Activated T-cell treated with anti-CD3 and anti-CD28 coated beads, Interleukin-2, amount 50 U/mL, for 72 hours (primary cell): ENCODE data around the gene IPPK. TPM values are rescaled to one million over a fixed set of nuclear protein-coding genes. Genes with fewer than 3 reads are reported as not detected.
A peak's percentile ranks its signal among the peaks of the same experiment; 100 is the strongest.

ENCODE experiments used
- ATAC-seq, 2 donors: fragments of 150-1000 bp; cut with Tn5 transposase; replicated peaks in 1 of 2; 2 replicates each; pipeline ENCODE4 v1.10.0; 2021; ENCODE audit warnings: moderate library complexity in 2 of 2, mild to moderate bottlenecking in 1 of 2
- DNase-seq, 2 donors: peaks; one replicate each; pipeline ENCODE4 v3.0.0; 2021 to 2022; ENCODE audit warnings: mixed read lengths in 1 of 2
- H3K27ac Mint-ChIP-seq: one replicate; pipeline ENCODE4 v1.8.0; 2022; ENCODE audit warnings: mild to moderate bottlenecking, moderate library complexity, mixed read lengths
- H3K27me3 Mint-ChIP-seq: one replicate; pipeline ENCODE4 v1.8.0; 2022; ENCODE audit warnings: low read depth, mixed read lengths
- H3K36me3 Mint-ChIP-seq, 2 donors: one replicate each; pipeline ENCODE4 v1.8.0; 2022; ENCODE audit warnings: mixed read lengths in 2 of 2, mild to moderate bottlenecking in 1 of 2; ENCODE audit not compliant: insufficient read depth in 2 of 2
- H3K4me1 Mint-ChIP-seq: one replicate; pipeline ENCODE4 v1.8.0; 2022; ENCODE audit warnings: low read depth, mixed read lengths
- H3K4me3 Mint-ChIP-seq, 2 donors: one replicate each; pipeline ENCODE4 v1.8.0; 2022; ENCODE audit warnings: mild to moderate bottlenecking in 2 of 2, mixed read lengths in 2 of 2, moderate library complexity in 2 of 2
- H3K9me3 Mint-ChIP-seq, 2 donors: one replicate each; pipeline ENCODE4 v1.8.0; 2022; ENCODE audit warnings: mixed read lengths in 2 of 2
- total RNA-seq, 2 donors: library from RNA; stranded (reverse); gene quantifications; one replicate each; pipeline ENCODE4 v1.2.3, GENCODE V29; 2022

The IPPK gene
- total RNA-seq, 2 donors from 2014 or later = 12.2 to 14.9 TPM

GRCh38 chr9:92679413-92680165 lies 9.7 kb upstream of the IPPK start:
- Mint-ChIP-seq H3K4me1 (no peaks in the 10 kb centered on the region), H3K9me3 (no peaks in the 10 kb centered on the region), H3K36me3 (no peaks in the 10 kb centered on the region), H3K27me3 (no peaks in the 10 kb centered on the region), H3K27ac (no peak overlapping the region), H3K4me3 (no peak overlapping the region)
- ATAC-seq (no peak), DNase-seq (no peak)

DNA sequence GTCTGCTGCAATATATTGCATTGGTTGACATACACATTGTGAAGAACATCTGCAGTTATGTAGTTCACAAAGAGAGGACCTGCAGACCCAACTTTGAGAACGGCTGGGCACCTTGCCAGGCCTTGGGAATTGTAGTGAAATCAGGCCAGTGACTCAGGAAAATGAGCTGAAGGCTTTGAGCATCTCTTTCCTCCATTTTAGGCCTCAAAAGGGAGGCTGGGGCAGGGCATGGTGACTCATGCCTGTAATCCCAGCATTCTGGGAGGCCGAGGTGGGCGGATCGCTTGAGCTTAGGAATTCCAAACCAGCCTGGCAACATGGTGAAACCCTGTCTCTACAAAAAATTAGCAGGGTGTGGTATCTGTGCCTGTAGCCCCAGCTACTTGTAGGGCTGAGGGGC lies 1.4 kb upstream of the IPPK start:
- no peak for DNase-seq
- no peak for ATAC-seq
- peaks cover 0 to 5% of the 10 kb centered on the region in 2 donors for H3K36me3 Mint-ChIP-seq
- no peak overlapping the region for H3K27ac Mint-ChIP-seq
- H3K4me1 Mint-ChIP-seq = peaks cover 34% of the 10 kb centered on the region
- H3K9me3 Mint-ChIP-seq = no peaks in the 10 kb centered on the region
- H3K27me3 Mint-ChIP-seq = no peaks in the 10 kb centered on the region
- H3K4me3 Mint-ChIP-seq = peak overlapping the region; percentile 71 to 84

DNA sequence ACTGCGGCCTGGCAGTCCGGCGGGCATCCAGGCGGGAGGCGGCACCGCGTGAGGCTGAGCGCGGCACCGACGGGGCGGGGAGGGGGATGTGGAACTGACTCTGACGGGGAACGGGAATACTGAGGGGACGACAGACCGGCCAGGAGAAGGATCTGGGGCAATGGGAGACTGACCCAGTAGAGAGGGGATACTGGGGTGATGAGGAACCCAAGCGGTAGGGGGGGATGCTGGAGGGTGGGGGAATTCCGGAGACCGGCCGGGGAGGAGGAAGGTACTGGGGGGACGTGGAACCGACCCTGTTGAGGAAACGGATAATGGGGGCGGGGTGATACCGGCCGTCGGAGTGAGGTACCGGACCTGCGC lies 423 bp downstream of the IPPK start:
- Mint-ChIP-seq H3K9me3 (no peaks in the 10 kb centered on the region), H3K36me3 (peaks cover 0 to 5% of the 10 kb centered on the region in 2 donors), H3K4me3 (peak overlapping the region; percentile 71 to 84), H3K27ac (no peak overlapping the region), H3K4me1 (peaks cover 49% of the 10 kb centered on the region), H3K27me3 (no peaks in the 10 kb centered on the region)
- ATAC-seq = peak in 1 of 2 donors; percentile 18
- DNase-seq = peak; percentile 34 to 50

GRCh38 chr9:92668746-92669526 lies 995 bp downstream of the IPPK start:
- peaks cover 0 to 5% of the 10 kb centered on the region in 2 donors for H3K36me3 Mint-ChIP-seq
- H3K4me3 Mint-ChIP-seq = peak overlapping the region; percentile 71 to 84
- DNase-seq (peak; percentile 23 to 24), ATAC-seq (no peak)
- no peaks in the 10 kb centered on the region for H3K9me3 Mint-ChIP-seq
- no peaks in the 10 kb centered on the region for H3K27me3 Mint-ChIP-seq
- peaks cover 55% of the 10 kb centered on the region for H3K4me1 Mint-ChIP-seq
- peak overlapping the region; percentile 3 for H3K27ac Mint-ChIP-seq

DNA sequence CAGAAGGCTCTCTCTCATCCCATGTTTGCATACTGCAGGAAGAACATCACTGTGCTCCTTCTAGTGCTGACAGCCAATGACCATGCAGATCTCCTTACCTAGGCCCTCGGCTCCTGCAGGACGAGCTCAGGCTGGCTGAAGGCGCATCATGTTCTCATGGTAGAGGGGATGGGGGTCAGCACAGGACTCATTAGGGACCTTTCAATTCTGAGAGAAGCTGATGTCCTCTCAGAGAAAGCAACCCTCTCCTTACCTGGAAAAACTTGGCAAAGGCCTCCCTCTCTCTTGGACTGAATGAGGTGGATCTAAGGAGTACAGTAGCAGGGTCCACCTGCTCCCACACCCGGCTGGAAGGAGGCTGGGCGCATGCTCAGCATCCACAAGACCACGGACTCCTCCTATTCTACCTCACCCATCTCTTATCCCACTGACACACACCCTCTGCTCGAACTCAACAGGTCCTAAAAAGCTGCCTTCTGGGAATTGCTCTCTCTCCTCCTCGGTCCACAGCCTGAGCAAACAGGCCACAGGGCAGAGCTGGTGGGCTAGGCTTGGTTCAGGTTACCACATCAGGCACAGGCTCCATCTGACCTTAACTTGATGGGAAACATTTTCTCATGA lies 2.9 kb downstream of the IPPK start:
- Mint-ChIP-seq H3K36me3 (peaks cover 0 to 4% of the 10 kb centered on the region in 2 donors), H3K27me3 (no peaks in the 10 kb centered on the region), H3K4me1 (peaks cover 66% of the 10 kb centered on the region), H3K27ac (peak overlapping the region; percentile 6), H3K4me3 (peak overlapping the region in 1 of 2 donors; percentile 40), H3K9me3 (no peaks in the 10 kb centered on the region)
- ATAC-seq (no peak), DNase-seq (no peak)

DNA sequence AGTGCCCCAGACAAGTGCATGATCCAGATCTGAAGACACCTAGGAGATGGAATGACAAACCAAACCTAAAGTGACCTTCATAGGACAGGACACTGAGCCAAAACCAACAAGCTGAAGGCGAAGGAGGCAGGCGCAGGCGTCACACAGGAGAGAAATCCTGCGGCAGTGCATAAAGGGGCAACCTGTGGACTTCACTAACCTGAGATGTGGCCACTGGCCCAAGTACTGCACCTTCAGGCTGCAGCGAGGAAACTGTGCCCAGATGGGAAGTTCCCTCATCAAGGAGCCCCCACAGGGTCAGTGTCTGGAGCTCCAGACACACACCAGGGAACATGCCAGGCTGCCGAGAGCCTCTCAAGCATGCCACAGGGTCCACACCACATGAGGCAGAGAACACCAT lies 3.7 kb downstream of the IPPK start:
- H3K36me3 Mint-ChIP-seq = peaks cover 0 to 4% of the 10 kb centered on the region in 2 donors
- H3K27ac Mint-ChIP-seq = peak overlapping the region; percentile 40
- peaks cover 66% of the 10 kb centered on the region for H3K4me1 Mint-ChIP-seq
- DNase-seq = no peak
- H3K27me3 Mint-ChIP-seq = no peaks in the 10 kb centered on the region
- ATAC-seq = no peak
- H3K4me3 Mint-ChIP-seq = no peak overlapping the region
- no peaks in the 10 kb centered on the region for H3K9me3 Mint-ChIP-seq

DNA sequence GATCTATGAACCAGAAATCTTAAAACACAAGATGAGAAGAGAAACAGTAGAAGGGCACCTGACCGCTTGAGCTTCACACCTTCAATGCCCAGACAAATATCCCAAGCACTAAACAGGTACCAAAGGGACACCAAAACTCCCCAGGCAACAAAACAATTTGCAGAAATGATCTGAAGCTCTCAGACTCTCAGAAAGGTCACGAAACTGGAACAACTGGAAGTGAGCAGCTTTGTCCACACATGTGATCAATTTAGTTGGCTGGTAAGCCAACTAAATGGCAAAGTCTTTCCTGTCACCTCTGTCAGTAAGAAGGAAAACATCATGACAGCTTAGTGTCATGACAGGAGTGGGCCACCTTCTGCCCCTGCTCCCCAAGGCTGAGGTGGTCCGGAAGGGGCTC lies 4.1 kb downstream of the IPPK start:
- Mint-ChIP-seq H3K4me1 (peaks cover 64% of the 10 kb centered on the region), H3K36me3 (peaks cover 0 to 4% of the 10 kb centered on the region in 2 donors), H3K27me3 (no peaks in the 10 kb centered on the region), H3K27ac (peak overlapping the region; percentile 40), H3K4me3 (peak overlapping the region in 1 of 2 donors; percentile 15), H3K9me3 (no peaks in the 10 kb centered on the region)
- DNase-seq = no peak
- ATAC-seq = no peak

DNA sequence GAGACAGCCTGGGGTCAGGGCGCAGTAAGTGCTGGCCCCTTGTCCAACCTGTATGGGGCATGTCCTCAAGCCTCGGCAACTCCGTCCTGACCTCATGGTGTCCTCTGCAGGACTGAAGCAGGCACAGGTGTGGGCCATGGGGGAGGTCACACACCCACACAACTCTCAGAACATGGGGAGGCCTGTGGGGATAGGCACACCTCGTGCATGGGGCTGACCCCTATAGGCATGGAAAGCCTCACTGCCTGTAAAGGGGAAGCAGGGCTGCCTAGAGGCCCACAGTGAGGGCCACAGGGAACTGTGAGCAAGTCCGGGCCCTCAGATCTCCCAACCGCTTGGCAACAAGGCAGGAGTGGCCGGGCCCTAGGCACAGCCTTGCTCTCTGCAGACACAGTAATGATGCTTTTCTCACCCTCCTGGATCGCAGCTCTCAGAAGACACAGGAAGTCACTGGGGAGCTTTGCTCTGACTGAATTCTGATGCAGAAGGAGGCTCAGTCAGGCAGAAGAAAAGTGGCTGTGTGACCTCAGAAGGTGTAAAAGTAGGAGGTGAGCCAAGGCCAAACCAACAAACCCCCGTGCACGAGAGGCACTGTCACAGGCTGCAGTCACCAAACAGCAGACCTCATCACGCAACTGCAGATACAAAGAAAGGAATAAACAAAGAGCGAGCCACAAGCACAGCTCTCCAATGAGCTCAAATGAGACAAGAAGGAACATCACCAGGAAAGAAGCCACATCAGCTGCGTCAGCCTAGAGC lies 5.4 kb downstream of the IPPK start:
- Mint-ChIP-seq H3K4me3 (peak overlapping the region; percentile 60 to 64), H3K27ac (peak overlapping the region; percentile 35), H3K36me3 (peaks cover 0 to 4% of the 10 kb centered on the region in 2 donors), H3K9me3 (no peaks in the 10 kb centered on the region), H3K4me1 (peaks cover 64% of the 10 kb centered on the region), H3K27me3 (no peaks in the 10 kb centered on the region)
- ATAC-seq (peak; percentile 75 to 77), DNase-seq (peak; percentile 48 to 58)

DNA sequence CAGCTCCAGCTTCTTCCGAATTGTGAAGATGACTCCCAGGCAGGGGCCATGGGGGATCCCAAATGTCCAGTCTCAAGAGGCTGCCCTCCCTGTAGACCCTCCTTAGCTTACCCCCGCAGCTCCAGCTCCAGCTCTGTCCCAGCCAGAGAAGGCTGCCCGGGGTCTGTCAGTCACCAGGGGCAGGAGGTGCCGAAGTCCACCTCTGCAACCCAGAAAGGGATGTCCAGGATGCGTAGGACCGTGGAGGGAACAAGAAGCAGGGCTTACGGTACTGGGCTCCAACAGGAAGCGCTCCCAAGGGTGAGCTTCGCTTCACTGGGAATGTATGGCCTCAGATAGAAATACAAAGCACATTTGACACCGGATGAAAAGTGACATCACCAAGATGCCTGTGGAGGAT lies 6.0 kb downstream of the IPPK start:
- Mint-ChIP-seq H3K36me3 (peaks cover 0 to 4% of the 10 kb centered on the region in 2 donors), H3K4me1 (peaks cover 61% of the 10 kb centered on the region), H3K4me3 (no peak overlapping the region), H3K9me3 (no peaks in the 10 kb centered on the region), H3K27me3 (no peaks in the 10 kb centered on the region), H3K27ac (no peak overlapping the region)
- ATAC-seq (no peak), DNase-seq (no peak)

- H3K36me3 Mint-ChIP-seq = peaks cover 0 to 9% of the 10 kb centered on the region in 2 donors
- no peak for DNase-seq
- ATAC-seq = no peak
- peaks cover 53% of the 10 kb centered on the region for H3K4me1 Mint-ChIP-seq
- H3K27me3 Mint-ChIP-seq = no peaks in the 10 kb centered on the region
- peak overlapping the region; percentile 53 for H3K27ac Mint-ChIP-seq
- H3K9me3 Mint-ChIP-seq = no peaks in the 10 kb centered on the region
- H3K4me3 Mint-ChIP-seq = no peak overlapping the region
Measured at GRCh38 chr9:92663126-92663525, 6.8 kb downstream of the IPPK start.

GRCh38 chr9:92661743-92662142 lies 8.2 kb downstream of the IPPK start:
- Mint-ChIP-seq H3K27ac (no peak overlapping the region), H3K27me3 (no peaks in the 10 kb centered on the region), H3K4me1 (peaks cover 41% of the 10 kb centered on the region), H3K36me3 (peaks cover 0 to 6% of the 10 kb centered on the region in 2 donors), H3K4me3 (no peak overlapping the region), H3K9me3 (no peaks in the 10 kb centered on the region)
- no peak for DNase-seq
- no peak for ATAC-seq

DNA sequence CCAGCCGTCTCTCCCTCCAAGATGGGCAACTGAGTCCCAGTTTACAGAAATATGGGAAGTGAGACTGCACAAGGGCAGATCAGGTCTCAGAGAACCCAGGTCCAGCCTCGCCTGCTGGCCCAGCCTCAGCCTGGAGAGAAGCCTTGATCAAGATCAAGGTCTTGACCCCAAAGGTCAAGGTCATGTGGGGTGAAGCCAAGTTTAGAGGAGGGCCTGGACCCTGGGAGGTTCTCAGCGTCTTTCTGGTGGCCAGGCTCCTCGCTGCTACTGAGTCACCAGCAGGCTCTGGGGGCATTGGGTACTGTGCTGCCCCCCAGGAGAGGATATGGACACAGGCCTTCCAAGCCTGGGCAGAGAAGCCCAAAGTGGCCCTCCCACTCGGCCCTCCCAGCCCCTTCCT lies 8.8 kb downstream of the IPPK start:
- Mint-ChIP-seq H3K36me3 (peaks cover 0 to 6% of the 10 kb centered on the region in 2 donors), H3K4me1 (peaks cover 35% of the 10 kb centered on the region), H3K27me3 (no peaks in the 10 kb centered on the region), H3K27ac (no peak overlapping the region), H3K9me3 (no peaks in the 10 kb centered on the region), H3K4me3 (no peak overlapping the region)
- ATAC-seq (no peak), DNase-seq (no peak)
